Lung (tissue), 13 donors: ENCODE measurements around the gene ARSB. TPM values are rescaled to one million over a fixed set of nuclear protein-coding genes. Genes with fewer than 3 reads are reported as not detected.

ENCODE experiments used
- ATAC-seq: fragments of 200-7000 bp; cut with Tn5 transposase; one replicate; pipeline ENCODE4 v1.9.1; 2020; ENCODE audit warnings: moderate number of reproducible peaks; ENCODE audit not compliant: insufficient read depth, low FRiP score
- DNase-seq, 3 donors: peaks; one replicate each; pipeline ENCODE4 v3.0.0-alpha.2; 2013 to 2017
- H3K27ac ChIP-seq, 2 donors: one replicate each; pipeline ENCODE4 v1.5.1; 2013; ENCODE audit warnings: mild to moderate bottlenecking in 2 of 2, moderate library complexity in 2 of 2, control low read depth in 1 of 2, inconsistent platforms in 1 of 2, low read depth in 1 of 2, low read length in 1 of 2
- H3K27me3 ChIP-seq, 3 donors: one replicate each; pipeline ENCODE4 v1.5.1; 2013; ENCODE audit warnings: low read length in 2 of 3; ENCODE audit not compliant: control insufficient read depth in 3 of 3, insufficient read depth in 3 of 3
- H3K36me3 ChIP-seq, 4 donors: one replicate each; pipeline ENCODE4 v1.5.1; 2013; ENCODE audit warnings: low read length in 4 of 4, mild to moderate bottlenecking in 1 of 4, moderate library complexity in 1 of 4; ENCODE audit not compliant: control insufficient read depth in 4 of 4, insufficient read depth in 4 of 4
- H3K4me1 ChIP-seq, 5 donors: one replicate each; pipeline ENCODE4 v1.5.1; 2013; ENCODE audit warnings: low read length in 5 of 5, mild to moderate bottlenecking in 2 of 5, moderate library complexity in 1 of 5; ENCODE audit not compliant: control insufficient read depth in 5 of 5, insufficient read depth in 5 of 5
- H3K4me3 ChIP-seq: one replicate; pipeline ENCODE4 v1.5.1; 2013; ENCODE audit warnings: mild to moderate bottlenecking, control low read depth, moderate library complexity
- H3K9ac ChIP-seq, 2 donors: one replicate each; pipeline ENCODE4 v1.5.1; 2013; ENCODE audit warnings: low read length in 2 of 2, control low read depth in 1 of 2; ENCODE audit not compliant: insufficient read depth in 1 of 2
- H3K9me3 ChIP-seq, 4 donors: one replicate each; pipeline ENCODE4 v1.5.1; 2013; ENCODE audit warnings: low read length in 3 of 4, mild to moderate bottlenecking in 1 of 4, moderate library complexity in 1 of 4; ENCODE audit not compliant: control insufficient read depth in 4 of 4, insufficient read depth in 3 of 4
- WGBS, 2 donors: extraction: QIAGEN DNeasy Blood & Tissue Kit; methylation state at CpG; one replicate each; pipeline ENCODE4 v1.1.7; 2013; 5-methylcytosine and 5-hydroxymethylcytosine counted together
- polyA plus RNA-seq, 2 donors: library from polyadenylated mRNA; stranded (reverse); fragments of 200-250 nt; gene quantifications; one replicate each; pipeline ENCODE4 v1.2.1, GENCODE V29; 2013
- small RNA-seq: library from RNA; depleted of rRNA; stranded (forward); fragments of <200 nt; gene quantifications from one replicate; pipeline ENCODE3, GENCODE V24; 2014; ENCODE audit warnings: low replicate concordance
- total RNA-seq, 2 donors: library from RNA; depleted of rRNA in 1 of 2; stranded (reverse); fragments of >200 nt in 1 of 2; gene quantifications; one replicate each; pipeline ENCODE4 v1.2.1, GENCODE V29; 2014 to 2021
- TF ChIP-seq, protein P1 (sequence below): IDR thresholded peaks from 2 replicates; pipeline ENCODE4 v1.5.1; 2012; ENCODE audit warnings: mild to moderate bottlenecking; ENCODE audit errors: control extremely low read depth, extremely low read depth
- donor health status: control.
- donor health status: control.
- donor health status: Bipolar disorder and iron deficiency.
- donor health status: healthy.
- donor health status: DM: yes; HTN: yes; CAD: no.

ARSB gene
- total and polyA plus RNA-seq, 4 donors = 3.2 to 17.3 (median 11.1) TPM

DNA sequence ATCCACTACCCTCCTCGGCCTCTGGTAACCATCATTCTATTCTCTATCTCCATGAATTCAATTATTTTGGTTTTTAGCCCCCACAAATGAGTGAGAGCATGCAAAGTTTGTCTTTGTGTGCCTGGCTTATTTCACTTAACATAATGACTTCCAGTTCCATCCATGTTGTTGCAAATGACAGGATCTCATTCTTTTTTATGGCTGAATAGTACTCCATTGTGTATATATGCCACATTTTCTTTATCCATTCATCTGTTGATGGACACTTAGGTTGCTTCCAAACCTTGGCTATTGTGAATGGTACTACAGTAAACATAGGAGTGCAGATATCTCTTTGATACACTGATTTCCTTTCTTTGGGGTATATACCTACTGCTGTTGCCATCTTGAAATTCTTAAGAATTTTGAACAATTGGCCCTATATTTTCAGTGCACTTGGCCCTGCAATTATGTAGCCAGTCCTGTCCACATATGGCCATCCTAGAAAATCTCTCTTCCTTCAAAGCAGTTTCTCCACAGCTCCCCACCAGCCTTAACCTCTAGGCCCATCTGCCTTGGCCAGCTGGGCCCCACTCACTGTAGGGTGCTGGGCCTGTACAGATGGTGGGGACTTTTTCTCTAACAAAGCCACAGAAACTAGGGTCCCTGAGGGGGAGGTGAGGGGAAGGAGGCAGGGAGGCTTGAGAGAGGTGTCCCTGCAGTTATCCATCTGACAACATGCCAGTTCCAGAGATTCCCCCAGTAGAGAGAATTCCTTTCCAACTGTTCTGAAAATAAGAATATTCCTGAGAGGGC lies 254.6 kb downstream of the ARSB start:
- ATAC-seq = no peak

DNA sequence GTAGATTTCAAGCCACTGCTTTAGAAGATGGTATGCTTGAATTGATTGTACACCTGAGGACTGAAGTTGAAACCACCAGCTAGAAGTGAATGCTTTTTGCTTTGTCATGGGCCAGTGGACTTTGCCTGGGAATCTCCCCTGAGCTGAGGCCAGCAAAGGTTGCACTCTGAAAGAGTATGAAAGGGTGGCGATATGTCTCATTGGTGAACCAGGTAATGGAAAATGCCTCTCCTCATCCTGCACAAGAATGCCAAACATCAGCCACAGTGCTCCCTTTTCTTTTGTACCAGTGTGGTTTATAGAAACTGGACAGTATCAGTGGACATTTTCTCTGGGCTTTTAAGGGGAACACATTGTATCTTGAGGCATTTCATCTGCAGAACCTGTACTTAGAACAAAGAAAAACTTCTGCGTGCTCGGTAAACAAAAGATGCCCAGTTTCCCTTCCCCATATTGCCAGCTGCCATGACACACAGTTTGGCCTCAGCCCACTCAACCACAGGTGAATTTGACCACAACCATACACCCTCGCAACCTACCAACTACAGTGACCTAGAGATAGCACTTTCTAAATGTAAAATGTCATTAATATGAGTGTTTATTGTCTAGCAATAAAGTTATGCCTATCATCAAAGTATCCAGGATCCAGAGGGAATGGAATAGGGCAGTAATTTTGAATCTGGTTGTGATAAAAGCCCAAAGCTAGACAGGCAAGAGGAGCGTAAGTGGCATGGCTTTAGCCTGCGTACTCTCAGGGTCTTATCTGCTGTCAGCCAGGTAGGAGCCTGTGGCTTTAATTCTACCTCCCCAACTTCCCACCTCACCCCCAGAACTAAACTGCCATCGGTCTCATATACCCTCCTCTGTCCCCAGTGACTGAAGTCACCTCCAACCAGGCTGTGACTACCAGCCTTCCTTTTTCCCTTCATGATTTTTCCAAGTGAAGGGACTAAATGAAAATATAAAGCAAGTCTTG lies 257.0 kb downstream of the ARSB start:
- 92% methylated on average over 7 of the region's 7 CpGs for WGBS, 2 donors

More for the DNA sequence above, 254.6 kb downstream of the ARSB start:
- Histone ChIP-seq H3K27me3 (no peaks in the 10 kb centered on the region), H3K9me3 (no peaks in the 10 kb centered on the region), H3K27ac (no peak overlapping the region), H3K4me3 (no peak overlapping the region), H3K9ac (no peak overlapping the region), H3K36me3 (no peaks in the 10 kb centered on the region), H3K4me1 (no peaks in the 10 kb centered on the region)
- TF ChIP-seq, protein P1, sequence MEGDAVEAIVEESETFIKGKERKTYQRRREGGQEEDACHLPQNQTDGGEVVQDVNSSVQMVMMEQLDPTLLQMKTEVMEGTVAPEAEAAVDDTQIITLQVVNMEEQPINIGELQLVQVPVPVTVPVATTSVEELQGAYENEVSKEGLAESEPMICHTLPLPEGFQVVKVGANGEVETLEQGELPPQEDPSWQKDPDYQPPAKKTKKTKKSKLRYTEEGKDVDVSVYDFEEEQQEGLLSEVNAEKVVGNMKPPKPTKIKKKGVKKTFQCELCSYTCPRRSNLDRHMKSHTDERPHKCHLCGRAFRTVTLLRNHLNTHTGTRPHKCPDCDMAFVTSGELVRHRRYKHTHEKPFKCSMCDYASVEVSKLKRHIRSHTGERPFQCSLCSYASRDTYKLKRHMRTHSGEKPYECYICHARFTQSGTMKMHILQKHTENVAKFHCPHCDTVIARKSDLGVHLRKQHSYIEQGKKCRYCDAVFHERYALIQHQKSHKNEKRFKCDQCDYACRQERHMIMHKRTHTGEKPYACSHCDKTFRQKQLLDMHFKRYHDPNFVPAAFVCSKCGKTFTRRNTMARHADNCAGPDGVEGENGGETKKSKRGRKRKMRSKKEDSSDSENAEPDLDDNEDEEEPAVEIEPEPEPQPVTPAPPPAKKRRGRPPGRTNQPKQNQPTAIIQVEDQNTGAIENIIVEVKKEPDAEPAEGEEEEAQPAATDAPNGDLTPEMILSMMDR = no peak
- DNase-seq = no peak
- 95% methylated on average over 1 of the region's 1 CpG for WGBS, 2 donors

More for the DNA sequence above, 257.0 kb downstream of the ARSB start:
- no peak overlapping the region for H3K9ac ChIP-seq
- ATAC-seq (no peak), DNase-seq (no peak)
- no peaks in the 10 kb centered on the region for H3K4me1 ChIP-seq
- H3K27ac ChIP-seq = no peak overlapping the region
- no peaks in the 10 kb centered on the region for H3K36me3 ChIP-seq
- H3K9me3 ChIP-seq = no peaks in the 10 kb centered on the region
- no peak overlapping the region for H3K4me3 ChIP-seq
- TF ChIP-seq, protein P1 = no peak
- no peaks in the 10 kb centered on the region for H3K27me3 ChIP-seq

Small RNAs within 50 kb of the gene (small RNA-seq; reads per million reads assigned to genes)
- not detected for gene AC025755.1

Other genes with a start within 250 kb of the ARSB start
- gene DMGDH, start 84.4 kb upstream of the ARSB start, total RNA-seq = 1 to 10 TPM; 1.7 to 2.6 TPM
- under 1 TPM; 0.24 to 0.55 TPM for gene DMGDH, start 84.4 kb upstream of the ARSB start, polyA plus RNA-seq
- 1 to 10 TPM; 1.4 to 4.6 TPM for gene BHMT2, start 84.5 kb upstream of the ARSB start, total RNA-seq
- gene BHMT2, start 84.5 kb upstream of the ARSB start, polyA plus RNA-seq = 1 to 10 TPM; 1.0 to 2.0 TPM
- gene BHMT, start 126.5 kb upstream of the ARSB start, total RNA-seq = under 1 TPM; 0.46 to 0.55 TPM
- gene BHMT, start 126.5 kb upstream of the ARSB start, polyA plus RNA-seq = under 1 TPM in 1 of 2 donors, not detected in 1; 0.06 TPM